Muscle layer of colon (tissue), 2 donors: ENCODE results near the gene DMD.

Experiments
- H3K27ac ChIP-seq: one replicate; pipeline ENCODE4 v1.7.0; 2013; ENCODE audit warnings: low read depth, mild to moderate bottlenecking, low read length, moderate library complexity
- H3K27me3 ChIP-seq, 2 donors: one replicate each; pipeline ENCODE4 v1.7.0; 2013; ENCODE audit warnings: low read length in 2 of 2, mild to moderate bottlenecking in 2 of 2; ENCODE audit not compliant: insufficient read depth in 2 of 2, control insufficient read depth in 1 of 2
- H3K36me3 ChIP-seq: one replicate; pipeline ENCODE4 v1.7.0; 2013; ENCODE audit warnings: mild to moderate bottlenecking, low read length; ENCODE audit not compliant: insufficient read depth
- H3K4me1 ChIP-seq: one replicate; pipeline ENCODE4 v1.7.0; 2013; ENCODE audit warnings: mild to moderate bottlenecking, low read length; ENCODE audit not compliant: insufficient read depth
- H3K4me3 ChIP-seq, 2 donors: one replicate each; pipeline ENCODE4 v1.7.0; 2013; ENCODE audit warnings: low read length in 2 of 2, low read depth in 1 of 2, mild to moderate bottlenecking in 1 of 2, moderate library complexity in 1 of 2
- H3K9ac ChIP-seq: one replicate; pipeline ENCODE4 v1.7.0; 2013; ENCODE audit warnings: low read length
- H3K9me3 ChIP-seq: one replicate; pipeline ENCODE4 v1.7.0; 2013; ENCODE audit warnings: mild to moderate bottlenecking, low read length
- donor health status: abdominal sarcoma.
- donor health status: Adenocarcinoma of cecum.

Gene DMD

DNA sequence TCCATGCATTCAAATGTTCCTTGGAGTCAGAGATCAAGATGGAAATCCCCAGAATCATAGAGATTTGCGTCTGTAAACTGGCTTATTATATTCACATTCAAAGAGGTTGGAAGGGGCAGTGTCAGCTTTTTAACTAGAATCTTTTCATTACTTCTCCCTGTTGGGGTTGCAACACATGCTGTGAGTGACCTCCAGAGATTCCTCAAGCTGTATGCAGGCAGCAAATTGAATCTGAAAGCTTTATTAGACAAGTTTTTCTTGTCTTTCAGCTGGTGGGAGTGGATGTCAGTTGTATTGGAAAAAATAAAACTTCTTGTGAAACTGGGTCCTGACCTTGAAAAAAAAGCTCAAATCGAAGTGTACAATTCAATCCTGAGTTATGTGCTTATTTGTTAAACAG, 1403.0 kb downstream of the DMD start:
- H3K9me3 ChIP-seq: no peaks in the 10 kb centered on the region
- H3K36me3 ChIP-seq: no peaks in the 10 kb centered on the region
- no peak overlapping the region for H3K9ac ChIP-seq
- no peaks in the 10 kb centered on the region for H3K4me1 ChIP-seq
- no peaks in the 10 kb centered on the region for H3K27me3 ChIP-seq
- H3K27ac ChIP-seq: no peak overlapping the region
- no peak overlapping the region for H3K4me3 ChIP-seq

GRCh38 chrX:31807165-31807564, 1404.2 kb downstream of the DMD start:
- Histone ChIP-seq H3K36me3 (no peaks in the 10 kb centered on the region), H3K4me3 (no peak overlapping the region), H3K9me3 (no peaks in the 10 kb centered on the region), H3K9ac (no peak overlapping the region), H3K27ac (no peak overlapping the region), H3K4me1 (no peaks in the 10 kb centered on the region), H3K27me3 (no peaks in the 10 kb centered on the region)

DNA sequence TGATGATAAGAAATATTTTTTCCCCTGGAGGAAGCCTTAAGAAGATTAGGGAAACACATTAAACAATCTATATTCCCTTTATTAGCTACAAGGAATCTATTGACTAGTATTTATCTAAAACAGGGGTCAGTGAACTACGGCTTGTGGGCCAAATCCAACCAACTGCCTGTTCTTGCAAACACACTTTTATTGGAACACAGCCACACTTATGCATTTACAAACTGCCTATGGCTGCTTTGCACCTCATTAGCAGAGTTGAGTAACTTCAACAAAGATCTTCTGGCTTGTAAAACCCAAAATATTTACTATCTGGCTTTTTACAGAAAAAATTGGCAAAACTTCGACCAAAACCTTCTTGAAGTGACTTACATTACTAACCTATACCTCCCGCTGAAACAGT, 1405.6 kb downstream of the DMD start:
- H3K27ac ChIP-seq: no peak overlapping the region
- no peak overlapping the region for H3K9ac ChIP-seq
- no peak overlapping the region for H3K4me3 ChIP-seq
- no peaks in the 10 kb centered on the region for H3K27me3 ChIP-seq
- no peaks in the 10 kb centered on the region for H3K4me1 ChIP-seq
- H3K9me3 ChIP-seq: no peaks in the 10 kb centered on the region
- H3K36me3 ChIP-seq: no peaks in the 10 kb centered on the region

GRCh38 chrX:31800219-31800618, 1411.1 kb downstream of the DMD start:
- H3K27ac ChIP-seq: no peak overlapping the region
- no peaks in the 10 kb centered on the region for H3K36me3 ChIP-seq
- no peak overlapping the region for H3K9ac ChIP-seq
- H3K27me3 ChIP-seq: no peaks in the 10 kb centered on the region
- no peak overlapping the region for H3K4me3 ChIP-seq
- no peaks in the 10 kb centered on the region for H3K9me3 ChIP-seq
- H3K4me1 ChIP-seq: no peaks in the 10 kb centered on the region

- Histone ChIP-seq H3K36me3 (no peaks in the 10 kb centered on the region), H3K27me3 (no peaks in the 10 kb centered on the region), H3K4me3 (no peak overlapping the region), H3K4me1 (no peaks in the 10 kb centered on the region), H3K9me3 (no peaks in the 10 kb centered on the region), H3K27ac (no peak overlapping the region), H3K9ac (no peak overlapping the region)
These were observed 1414.7 kb downstream of the DMD start for GRCh38 chrX:31796624-31797023.

DNA sequence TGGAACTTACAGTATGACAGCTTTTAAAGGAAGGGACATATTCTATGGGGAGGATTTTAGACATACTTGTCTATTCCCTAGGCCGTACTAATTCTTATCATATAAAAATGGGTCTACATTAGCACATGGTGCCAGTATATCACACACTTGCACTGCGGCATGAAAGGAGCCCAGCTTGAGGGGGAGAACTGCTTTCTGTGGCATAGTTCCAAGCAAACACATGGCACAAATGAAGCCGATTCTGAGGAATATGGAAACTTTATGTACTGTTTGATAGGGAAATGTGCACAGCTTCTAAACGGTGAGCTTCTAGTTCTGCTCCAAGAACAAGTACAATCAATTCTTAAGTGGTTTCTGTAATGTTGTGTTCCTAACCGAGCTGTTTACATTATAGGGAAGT, 1463.9 kb downstream of the DMD start:
- Histone ChIP-seq H3K36me3 (no peaks in the 10 kb centered on the region), H3K9ac (no peak overlapping the region), H3K4me3 (no peak overlapping the region), H3K9me3 (no peaks in the 10 kb centered on the region), H3K4me1 (no peaks in the 10 kb centered on the region), H3K27me3 (no peaks in the 10 kb centered on the region), H3K27ac (no peak overlapping the region)

DNA sequence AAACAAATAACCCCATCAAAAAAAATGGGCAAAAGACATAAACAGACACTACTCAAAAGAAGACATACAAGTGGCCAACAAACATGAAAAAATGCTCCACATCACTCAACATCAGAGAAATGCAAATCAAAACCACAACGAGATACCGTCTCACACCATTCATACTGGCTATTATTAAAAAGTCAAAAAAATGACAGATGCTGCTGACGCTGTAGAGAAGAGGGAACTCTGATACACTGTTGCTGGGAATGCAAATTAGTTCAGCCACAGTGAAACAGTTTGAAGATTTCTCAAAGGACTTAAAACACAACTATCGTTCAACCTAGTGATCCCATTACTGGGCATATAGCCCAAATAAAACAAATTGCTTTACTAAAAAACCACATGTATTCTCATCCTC, 1468.3 kb downstream of the DMD start:
- Histone ChIP-seq H3K9ac (no peak overlapping the region), H3K27me3 (no peaks in the 10 kb centered on the region), H3K4me1 (no peaks in the 10 kb centered on the region), H3K27ac (no peak overlapping the region), H3K9me3 (no peaks in the 10 kb centered on the region), H3K4me3 (no peak overlapping the region), H3K36me3 (no peaks in the 10 kb centered on the region)

- no peak overlapping the region for H3K9ac ChIP-seq
- H3K4me1 ChIP-seq: no peaks in the 10 kb centered on the region
- H3K36me3 ChIP-seq: no peaks in the 10 kb centered on the region
- no peak overlapping the region for H3K27ac ChIP-seq
- no peaks in the 10 kb centered on the region for H3K27me3 ChIP-seq
- no peak overlapping the region for H3K4me3 ChIP-seq
- no peaks in the 10 kb centered on the region for H3K9me3 ChIP-seq
These were observed 1493.9 kb downstream of the DMD start for GRCh38 chrX:31717474-31717873.

DNA sequence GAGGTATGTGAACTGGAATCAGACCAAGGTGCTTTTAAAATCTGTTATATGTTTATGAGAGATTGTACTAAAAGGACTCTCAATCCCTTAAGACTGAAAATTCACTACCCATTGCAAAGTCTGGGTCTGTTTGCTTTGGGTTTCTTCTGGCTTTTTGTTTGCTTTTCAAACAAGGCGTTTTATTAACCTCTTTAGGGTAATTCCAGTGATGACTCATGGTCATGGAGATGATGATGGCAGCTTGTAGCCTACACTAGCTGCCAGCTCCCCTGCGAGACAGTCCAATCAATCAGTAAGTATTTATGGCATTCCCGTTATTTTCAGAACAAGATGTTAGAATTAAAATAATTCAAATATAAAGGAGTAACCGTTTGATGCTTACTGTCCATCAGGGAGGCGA, 1495.7 kb downstream of the DMD start:
- no peak overlapping the region for H3K27ac ChIP-seq
- H3K4me1 ChIP-seq: no peaks in the 10 kb centered on the region

GRCh38 chrX:31714797-31715196, 1496.6 kb downstream of the DMD start:
- Histone ChIP-seq H3K27ac (no peak overlapping the region), H3K9ac (no peak overlapping the region), H3K4me3 (no peak overlapping the region), H3K4me1 (no peaks in the 10 kb centered on the region), H3K27me3 (no peaks in the 10 kb centered on the region), H3K9me3 (no peaks in the 10 kb centered on the region), H3K36me3 (no peaks in the 10 kb centered on the region)

More for the DNA sequence above, 1495.7 kb downstream of the DMD start:
- H3K9me3 ChIP-seq: no peaks in the 10 kb centered on the region
- no peaks in the 10 kb centered on the region for H3K36me3 ChIP-seq
- H3K4me3 ChIP-seq: no peak overlapping the region
- no peak overlapping the region for H3K9ac ChIP-seq
- H3K27me3 ChIP-seq: no peaks in the 10 kb centered on the region

DNA sequence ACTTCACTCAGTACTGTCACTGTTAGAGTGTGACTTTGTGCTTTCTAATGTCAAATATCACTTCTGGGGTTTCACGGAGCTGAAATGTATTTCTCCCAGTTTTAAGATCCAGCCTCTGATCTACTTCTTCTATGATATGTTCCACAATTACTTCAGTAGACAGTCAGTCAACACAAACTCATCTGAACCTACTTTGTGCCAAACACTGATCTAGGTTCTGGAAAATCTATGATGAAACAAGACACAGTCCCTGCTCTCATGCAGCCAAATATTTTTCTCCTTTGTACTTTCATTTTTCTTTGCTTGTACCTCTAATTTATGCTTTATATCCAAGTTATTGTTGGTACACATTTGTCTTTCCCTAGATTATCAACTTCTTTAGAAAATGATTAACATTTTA, 1498.2 kb downstream of the DMD start:
- H3K36me3 ChIP-seq: no peaks in the 10 kb centered on the region
- no peaks in the 10 kb centered on the region for H3K4me1 ChIP-seq
- H3K9me3 ChIP-seq: no peaks in the 10 kb centered on the region
- H3K9ac ChIP-seq: no peak overlapping the region
- no peaks in the 10 kb centered on the region for H3K27me3 ChIP-seq
- no peak overlapping the region for H3K4me3 ChIP-seq
- H3K27ac ChIP-seq: no peak overlapping the region

- Histone ChIP-seq H3K27me3 (no peaks in the 10 kb centered on the region), H3K27ac (no peak overlapping the region), H3K9ac (no peak overlapping the region), H3K36me3 (no peaks in the 10 kb centered on the region), H3K4me1 (no peaks in the 10 kb centered on the region), H3K9me3 (no peaks in the 10 kb centered on the region), H3K4me3 (no peak overlapping the region)
These were observed 1500.2 kb downstream of the DMD start for GRCh38 chrX:31711166-31711565.
